Left lobe of liver (tissue), 2 donors: ENCODE data around the gene HIPK1. TPM values are rescaled to one million over a fixed set of nuclear protein-coding genes. Genes with fewer than 3 reads are reported as not detected.

Source experiments
- ATAC-seq: fragments of 200-7000 bp; cut with Tn5 transposase; one replicate; pipeline ENCODE4 v1.9.1; 2020; ENCODE audit warnings: mild to moderate bottlenecking, moderate library complexity
- DNase-seq: peaks from one replicate; pipeline ENCODE4 v3.0.0-alpha.2; 2020; ENCODE audit warnings: low spot score
- total RNA-seq: library from RNA; stranded (reverse); gene quantifications from one replicate; pipeline ENCODE4 v1.2.1, GENCODE V29; 2021
- donor health status: DM: no; HTN: no; CAD: no; lungs with moderate emphysema.
- donor health status: DM: no; HTN: yes; CAD: no.

The HIPK1 gene
- 27.1 TPM for total RNA-seq

DNA sequence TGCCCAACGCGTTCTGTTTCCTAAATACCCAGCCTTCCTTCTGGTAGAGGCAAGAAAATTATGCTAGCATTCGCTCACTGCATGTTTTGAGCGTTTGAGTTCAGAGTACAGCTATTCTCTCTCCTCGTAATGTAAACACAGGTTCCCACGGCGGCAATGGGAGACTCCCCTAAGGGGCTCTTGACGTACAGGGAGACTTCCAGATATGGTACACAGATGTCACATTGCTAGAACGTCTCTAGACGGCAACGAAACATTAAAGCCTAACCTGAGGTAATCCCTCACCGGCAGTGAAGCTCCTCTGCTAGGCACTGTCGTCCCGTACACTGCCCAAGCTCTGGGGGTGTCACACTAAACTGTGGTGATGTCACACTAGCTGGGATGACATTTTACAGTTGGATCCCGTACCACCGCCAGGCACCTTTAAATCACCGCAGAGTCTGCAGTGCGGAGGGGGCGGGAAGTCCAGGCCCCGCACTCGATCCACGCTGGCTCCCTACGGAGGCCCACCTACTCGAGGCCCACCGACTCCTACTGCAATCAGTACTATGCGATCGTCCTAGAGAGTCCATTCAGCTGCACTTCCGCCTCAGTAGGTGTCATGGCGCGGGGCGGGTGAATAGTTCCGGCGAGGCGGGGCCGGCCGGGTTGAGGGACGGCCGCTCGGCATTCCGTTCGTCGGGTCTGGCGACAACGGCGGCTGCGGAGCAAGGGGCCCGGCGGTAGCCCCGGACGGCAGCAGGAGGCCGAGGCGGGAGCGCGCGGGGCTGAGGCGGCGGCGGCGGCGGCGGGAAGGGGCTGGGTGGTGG lies at the start of gene HIPK1:
Gene HIPK1 (plus strand): TSS at position 384 of the 809 bp plus-strand sequence.
- ATAC-seq: peak; percentile 92
- DNase-seq: peak; percentile 96

DNA sequence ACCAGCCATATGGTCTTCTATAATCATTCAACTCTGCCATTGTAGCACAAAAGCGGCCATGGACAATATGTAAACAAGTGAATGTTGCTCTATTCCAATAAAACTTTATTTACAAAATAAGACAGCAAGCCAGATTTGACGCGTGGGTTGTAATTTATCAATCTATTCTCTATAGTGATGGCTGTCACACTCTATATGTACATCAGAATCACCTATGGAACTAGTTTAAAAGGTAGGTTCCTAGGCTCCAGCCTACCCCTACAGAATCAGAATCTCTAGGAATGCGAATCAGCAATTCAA lies 49.4 kb upstream of the HIPK1 start:
- ATAC-seq: no peak

GRCh38 chr1:113881661-113882060 lies 47.5 kb upstream of the HIPK1 start:
- ATAC-seq: no peak
- DNase-seq: no peak

More for the DNA sequence above, 49.4 kb upstream of the HIPK1 start:
- DNase-seq: no peak

GRCh38 chr1:113886417-113887401 lies 42.4 kb upstream of the HIPK1 start:
- DNase-seq (no peak), ATAC-seq (no peak)

DNA sequence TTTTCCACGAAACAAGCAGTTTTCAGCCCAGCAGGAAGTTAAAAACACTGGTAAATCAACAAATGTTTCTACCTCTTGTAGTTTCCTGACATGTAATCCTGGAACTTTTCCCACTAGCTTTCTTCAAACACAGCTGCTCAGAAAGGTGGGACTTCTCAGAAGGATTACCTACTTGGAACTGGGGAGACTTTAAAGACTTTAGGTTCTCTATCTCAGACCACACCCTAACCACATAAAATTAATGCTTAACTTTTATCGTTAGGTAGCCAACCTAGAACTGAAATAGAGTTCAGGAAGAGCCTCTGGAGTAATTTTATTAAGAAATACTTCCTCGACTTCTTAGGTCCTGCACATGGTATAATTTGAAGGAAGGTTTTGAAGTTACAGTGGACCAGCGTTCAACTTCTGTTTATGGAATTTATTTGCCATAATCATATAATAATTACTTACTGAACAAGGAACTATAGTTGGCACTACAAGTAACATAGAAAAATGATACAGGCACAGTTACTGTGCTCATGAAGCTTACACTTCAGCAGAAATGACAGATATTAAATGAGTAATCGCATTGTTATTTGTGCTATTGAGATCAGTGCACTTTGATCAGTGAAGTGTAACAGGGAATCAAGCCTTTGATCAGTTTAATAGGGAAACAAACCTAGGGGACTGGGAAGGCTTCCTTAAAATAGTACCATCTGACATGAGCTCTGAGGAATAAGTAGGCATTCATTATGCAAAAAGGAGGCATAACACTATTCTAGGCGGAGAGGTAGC lies 41.5 kb upstream of the HIPK1 start, which contains the start of gene BCL2L15:
Gene BCL2L15 (minus strand): TSS at position 180 of the 774 bp plus-strand sequence. CDS start 206 bp downstream, outside the sequence.
- ATAC-seq (no peak), DNase-seq (no peak)

- no peak for ATAC-seq
- DNase-seq: no peak
These were observed 38.3 kb upstream of the HIPK1 start for GRCh38 chr1:113890816-113891215.

GRCh38 chr1:113891631-113892220 lies 37.4 kb upstream of the HIPK1 start:
- no peak for DNase-seq
- ATAC-seq: no peak

GRCh38 chr1:113893267-113893666 lies 35.9 kb upstream of the HIPK1 start:
- DNase-seq (no peak), ATAC-seq (no peak)

- DNase-seq (no peak), ATAC-seq (no peak)
These were observed 34.0 kb upstream of the HIPK1 start for GRCh38 chr1:113895098-113895497.

GRCh38 chr1:113895961-113896360 lies 33.2 kb upstream of the HIPK1 start:
- ATAC-seq: no peak
- DNase-seq: no peak

DNA sequence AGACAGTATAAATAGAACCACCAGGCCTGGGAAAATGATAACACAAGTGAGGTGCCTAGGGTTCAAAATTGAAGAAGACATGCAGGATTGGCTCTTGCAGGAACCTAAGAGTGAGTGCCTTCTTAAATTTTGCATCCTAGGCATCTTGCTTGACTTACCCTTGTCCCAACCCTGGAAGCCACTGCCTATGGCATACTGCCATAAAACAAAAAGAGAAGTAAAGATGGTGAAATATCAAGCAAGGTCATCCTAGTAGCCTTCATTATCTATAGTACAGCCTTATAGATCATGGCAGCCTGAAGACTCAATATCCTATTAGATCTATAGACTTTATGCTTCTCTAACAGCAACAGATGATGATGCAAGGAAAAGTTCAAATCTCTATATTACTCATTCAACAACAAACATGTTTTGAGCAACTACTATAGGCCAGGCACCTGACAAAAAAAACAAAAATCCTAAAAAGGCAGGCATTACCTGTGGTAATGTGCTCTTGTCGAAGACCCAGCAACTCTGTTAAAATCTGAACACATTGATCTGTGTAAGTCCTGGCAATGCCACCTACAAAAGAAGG lies 30.8 kb upstream of the HIPK1 start:
- no peak for ATAC-seq

DNA sequence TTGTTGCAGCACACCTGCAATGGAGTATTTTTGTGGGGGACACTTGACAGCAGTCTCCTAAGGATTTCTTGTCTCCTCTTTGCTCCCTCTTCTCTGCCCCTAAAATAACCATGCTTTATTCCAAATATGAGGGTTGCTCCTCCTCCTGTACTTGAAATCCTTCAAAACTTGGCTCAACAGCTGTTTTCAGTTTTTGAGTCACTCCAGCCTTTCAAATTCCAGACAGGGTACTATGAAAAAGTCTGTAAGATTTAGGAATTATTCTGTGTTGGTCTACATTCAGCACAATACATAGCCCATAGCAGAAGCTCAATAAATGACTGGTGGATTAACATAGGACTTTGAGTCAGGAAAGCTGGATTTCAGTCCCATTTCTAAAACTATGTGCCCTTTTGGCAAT lies 30.0 kb upstream of the HIPK1 start:
- ATAC-seq (no peak), DNase-seq (no peak)

More for the DNA sequence above, 30.8 kb upstream of the HIPK1 start:
- DNase-seq: no peak

DNA sequence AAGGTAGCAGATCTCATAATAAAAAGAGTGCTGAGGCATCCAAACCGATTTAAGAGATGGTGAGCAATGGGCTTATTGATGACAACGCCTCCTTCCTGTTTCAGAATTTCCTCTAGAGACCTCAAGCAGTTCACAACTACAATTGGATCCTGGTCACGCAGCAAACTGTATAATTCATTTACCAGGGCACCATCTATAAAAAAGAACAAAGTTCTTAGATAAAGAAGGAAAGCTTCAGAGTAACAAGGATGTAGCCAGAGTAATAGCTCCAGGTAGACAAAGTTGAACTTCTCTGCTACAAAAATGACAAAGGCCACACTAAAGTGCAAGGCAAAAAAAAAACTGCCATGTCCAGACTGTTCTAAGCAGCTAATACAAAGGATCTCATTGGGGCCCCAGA lies 27.9 kb upstream of the HIPK1 start:
- ATAC-seq (no peak), DNase-seq (no peak)

DNA sequence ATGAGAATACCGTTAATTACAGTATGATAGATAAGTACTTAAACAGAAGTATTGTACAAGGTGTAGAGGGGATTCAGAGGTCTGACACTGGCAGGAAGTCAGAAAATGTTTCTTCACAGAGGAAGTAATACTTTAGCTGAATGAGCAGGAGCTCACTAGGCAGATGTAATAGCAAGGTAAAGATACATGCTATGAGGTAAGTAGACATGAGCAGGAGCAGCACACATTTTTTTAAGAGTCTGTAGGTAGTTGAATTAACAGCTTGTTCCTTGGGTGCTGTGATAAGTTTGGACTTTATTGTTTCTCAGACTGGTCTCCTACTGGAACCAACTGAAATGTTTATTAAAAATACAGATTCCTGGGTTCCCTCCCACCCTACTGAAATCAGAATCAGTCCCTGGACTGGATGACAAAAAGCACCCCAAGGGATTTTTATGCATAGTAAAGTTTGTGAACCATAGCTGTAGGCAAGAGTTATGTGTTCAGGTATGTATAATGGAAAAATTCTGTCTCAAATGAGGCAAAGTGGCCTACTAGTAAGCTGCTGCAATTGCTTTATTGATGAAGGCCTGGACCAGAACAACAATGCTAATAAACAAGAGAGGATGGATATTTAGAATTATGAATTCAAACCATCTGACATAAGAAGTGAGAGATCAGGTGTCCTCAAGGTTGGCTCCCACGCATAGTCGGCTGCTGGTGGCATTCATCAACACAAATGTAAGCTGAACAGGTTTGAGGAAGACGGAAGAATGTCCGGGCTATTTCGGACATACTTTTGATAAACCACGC lies 25.4 kb upstream of the HIPK1 start:
- no peak for DNase-seq
- ATAC-seq: no peak

DNA sequence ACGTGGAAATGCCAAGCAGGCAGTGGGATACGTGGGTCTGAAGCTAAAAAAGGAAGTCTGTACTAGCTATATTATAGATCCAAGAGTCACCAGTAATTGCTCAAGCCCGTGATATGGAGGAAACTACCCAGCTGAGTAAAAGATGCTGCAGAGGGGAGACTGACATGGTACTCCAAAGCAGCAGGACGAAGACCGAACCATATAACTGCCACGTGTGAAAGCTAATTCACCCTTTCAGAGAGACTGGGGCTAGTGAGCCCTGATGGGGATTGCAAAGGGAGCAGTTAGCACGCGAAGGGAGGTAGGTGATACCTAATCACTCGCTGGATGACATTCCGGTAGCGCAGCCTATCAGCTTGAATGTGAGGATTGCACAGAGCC lies 24.8 kb upstream of the HIPK1 start:
- ATAC-seq: peak; percentile 45
- no peak for DNase-seq

DNA sequence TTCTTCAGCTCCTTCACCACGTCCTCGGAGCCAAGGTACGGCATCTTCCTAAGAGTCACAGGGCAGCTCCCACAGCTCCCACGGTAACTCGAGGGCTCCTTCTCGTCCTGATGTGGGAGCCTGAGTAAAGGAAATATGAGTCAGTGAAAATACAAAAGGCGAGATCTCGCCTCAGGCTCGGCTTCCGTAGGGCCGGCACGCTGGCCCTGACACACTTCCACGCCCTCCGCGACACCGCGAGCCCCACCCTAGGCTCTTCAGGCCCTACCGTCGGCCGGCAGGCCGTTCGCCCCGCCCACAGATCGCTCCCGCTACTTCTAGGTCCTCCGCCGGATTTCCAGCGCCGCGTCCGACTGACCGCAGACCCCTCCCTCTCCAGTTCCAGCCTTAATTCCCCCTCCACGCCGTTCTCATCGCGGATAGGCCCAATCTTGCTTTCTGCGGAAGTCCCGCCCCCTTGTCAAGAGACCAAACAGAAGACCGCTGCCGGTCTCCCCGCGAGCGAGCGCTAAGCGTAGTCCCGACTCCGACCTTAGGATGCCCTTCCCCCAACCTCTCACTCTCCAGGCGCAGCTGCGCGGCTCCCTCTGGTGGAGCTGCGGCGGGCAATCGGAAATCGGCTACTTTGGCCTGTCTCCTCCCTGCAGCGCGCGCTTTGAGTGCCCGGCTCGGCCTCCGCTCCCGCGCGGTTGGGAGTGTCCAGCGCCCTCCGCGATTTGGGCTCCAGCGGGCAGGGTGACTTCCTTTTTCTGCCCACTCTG lies 24.3 kb upstream of the HIPK1 start, which contains the start of the genes AP4B1 and DCLRE1B:
Gene AP4B1 (minus strand): TSS at position 126 of the 761 bp plus-strand sequence. CDS start 82 bp downstream, at position 44.
Gene DCLRE1B (plus strand): TSS at position 653 of the 761 bp plus-strand sequence. CDS start 261 bp downstream, outside the sequence.
- ATAC-seq: peak; percentile 93
- peak; percentile 99 for DNase-seq

- ATAC-seq (no peak), DNase-seq (no peak)
These were observed 23.7 kb upstream of the HIPK1 start for GRCh38 chr1:113905435-113905861.

GRCh38 chr1:113912594-113913311 lies 16.4 kb upstream of the HIPK1 start:
- no peak for DNase-seq
- peak; percentile 12 for ATAC-seq
